GM18499 (cell line): ENCODE results near the gene SRD5A1.
"Not testable (repeated sequence)": the region's sequence is repeated elsewhere in the genome, so short reads cannot be mapped to it uniquely, and the experiment has no call there.

Experiments
- ATAC-seq: cut with Tn5 transposase; IDR thresholded peaks from one replicate; pipeline ENCODE4 v1.9.1; 2021; ENCODE audit warnings: moderate number of reproducible peaks; ENCODE audit not compliant: insufficient read depth, unreplicated experiment

SRD5A1 gene

GRCh38 chr5:6637590-6637989, 4.3 kb downstream of the SRD5A1 start:
- ATAC-seq: no peak

GRCh38 chr5:6638236-6638635, 5.0 kb downstream of the SRD5A1 start:
- ATAC-seq: no peak

GRCh38 chr5:6642655-6643054, 9.4 kb downstream of the SRD5A1 start:
- no peak for ATAC-seq

GRCh38 chr5:6644794-6645241, 11.6 kb downstream of the SRD5A1 start:
- no peak for ATAC-seq

GRCh38 chr5:6645571-6646362, 12.5 kb downstream of the SRD5A1 start:
- not testable (repeated sequence) for ATAC-seq

- ATAC-seq: no peak
Observed at GRCh38 chr5:6649186-6649585, 15.9 kb downstream of the SRD5A1 start.

- ATAC-seq: no peak
Observed at GRCh38 chr5:6649681-6650080, 16.4 kb downstream of the SRD5A1 start.

GRCh38 chr5:6652025-6652424, 18.8 kb downstream of the SRD5A1 start:
- peak; percentile 83 for ATAC-seq

GRCh38 chr5:6655432-6655831, 22.2 kb downstream of the SRD5A1 start:
- no peak for ATAC-seq

GRCh38 chr5:6656680-6657079, 23.4 kb downstream of the SRD5A1 start:
- no peak for ATAC-seq

GRCh38 chr5:6659941-6660684, 26.9 kb downstream of the SRD5A1 start:
- peak; percentile 50 for ATAC-seq

GRCh38 chr5:6660688-6661087, 27.4 kb downstream of the SRD5A1 start:
- ATAC-seq: peak; percentile 51

- ATAC-seq: no peak
Observed at GRCh38 chr5:6666762-6667161, 33.5 kb downstream of the SRD5A1 start.

GRCh38 chr5:6667648-6668047, 34.4 kb downstream of the SRD5A1 start:
- no peak for ATAC-seq

- not testable (repeated sequence) for ATAC-seq
Observed at GRCh38 chr5:6668717-6669116, 35.5 kb downstream of the SRD5A1 start.

- ATAC-seq: no peak
Observed at GRCh38 chr5:6673031-6673430, 39.8 kb downstream of the SRD5A1 start.

- no peak for ATAC-seq
Observed at GRCh38 chr5:6673963-6674362, 40.7 kb downstream of the SRD5A1 start.

GRCh38 chr5:6674421-6674820, 41.2 kb downstream of the SRD5A1 start:
- no peak for ATAC-seq

- no peak for ATAC-seq
Observed at GRCh38 chr5:6674886-6675285, 41.6 kb downstream of the SRD5A1 start.

GRCh38 chr5:6675784-6676491, 42.7 kb downstream of the SRD5A1 start:
- no peak for ATAC-seq

GRCh38 chr5:6676702-6677101, 43.5 kb downstream of the SRD5A1 start:
- no peak for ATAC-seq
